Immature natural killer cell (primary cell): ENCODE results near the gene KRTAP10-9. TPM values are rescaled to one million over a fixed set of nuclear protein-coding genes. Genes with fewer than 3 reads are reported as not detected.
"Not testable (repeated sequence)": the region's sequence is repeated elsewhere in the genome, so short reads cannot be mapped to it uniquely, and the experiment has no call there.

Experiments
- DNase-seq, 3 donors: peaks; one replicate each; pipeline ENCODE4 v3.0.0; 2022; ENCODE audit warnings: mixed read lengths in 1 of 3
- H3K27ac Mint-ChIP-seq, 6 donors: one replicate each; pipeline ENCODE4 v1.8.0; 2020; ENCODE audit warnings: mixed read lengths in 6 of 6, mild to moderate bottlenecking in 5 of 6, inconsistent platforms in 4 of 6, moderate library complexity in 3 of 6
- H3K27me3 Mint-ChIP-seq, 3 donors: one replicate each; pipeline ENCODE4 v1.8.0; 2020 to 2021; ENCODE audit warnings: low read depth in 3 of 3, mild to moderate bottlenecking in 3 of 3, mixed read lengths in 3 of 3, moderate library complexity in 3 of 3, inconsistent platforms in 1 of 3
- H3K36me3 Mint-ChIP-seq, 3 donors: one replicate each; pipeline ENCODE4 v1.8.0; 2020; ENCODE audit warnings: mixed read lengths in 3 of 3, inconsistent platforms in 2 of 3, mild to moderate bottlenecking in 2 of 3
- H3K4me1 Mint-ChIP-seq, 2 donors: one replicate each; pipeline ENCODE4 v1.8.0; 2020; ENCODE audit warnings: inconsistent platforms in 2 of 2, mild to moderate bottlenecking in 2 of 2, mixed read lengths in 2 of 2, moderate library complexity in 1 of 2
- H3K4me3 Mint-ChIP-seq, 5 donors: one replicate each; pipeline ENCODE4 v1.8.0; 2020; ENCODE audit warnings: mild to moderate bottlenecking in 5 of 5, mixed read lengths in 5 of 5, inconsistent platforms in 3 of 5, moderate library complexity in 3 of 5
- H3K9me3 Mint-ChIP-seq, 6 donors: one replicate each; pipeline ENCODE4 v1.8.0; 2020; ENCODE audit warnings: mild to moderate bottlenecking in 6 of 6, mixed read lengths in 6 of 6, inconsistent platforms in 4 of 6, moderate library complexity in 3 of 6
- polyA plus RNA-seq, 3 donors: library from polyadenylated mRNA; unstranded; fragments of 300-500 nt; fragmentation: Illumina TruSeq; gene quantifications; one replicate each; pipeline ENCODE4 v1.2.3, GENCODE V29; 2021

The KRTAP10-9 gene
- polyA plus RNA-seq, 3 donors from 2014 or later, result not detected

DNA sequence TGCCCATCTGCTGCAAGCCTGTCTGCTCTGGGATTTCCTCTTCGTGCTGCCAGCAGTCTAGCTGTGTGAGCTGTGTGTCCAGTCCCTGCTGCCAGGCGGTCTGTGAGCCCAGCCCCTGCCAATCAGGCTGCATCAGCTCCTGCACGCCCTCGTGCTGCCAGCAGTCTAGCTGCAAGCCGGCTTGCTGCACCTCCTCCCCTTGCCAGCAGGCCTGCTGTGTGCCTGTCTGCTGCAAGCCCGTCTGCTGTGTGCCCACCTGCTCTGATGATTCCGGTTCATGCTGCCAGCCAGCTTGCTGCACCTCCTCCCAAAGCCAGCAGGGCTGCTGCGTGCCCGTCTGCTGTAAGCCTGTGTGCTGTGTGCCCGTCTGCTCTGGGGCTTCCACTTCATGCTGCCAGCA, 25.8 kb upstream of the KRTAP10-9 start:
- H3K4me3 Mint-ChIP-seq, H3K27ac Mint-ChIP-seq, DNase-seq, H3K4me1 Mint-ChIP-seq, H3K9me3 Mint-ChIP-seq, H3K36me3 Mint-ChIP-seq: not testable (repeated sequence)
- peaks cover 0 to 20% (median 4%) of the 10 kb centered on the region in 3 donors for H3K27me3 Mint-ChIP-seq

DNA sequence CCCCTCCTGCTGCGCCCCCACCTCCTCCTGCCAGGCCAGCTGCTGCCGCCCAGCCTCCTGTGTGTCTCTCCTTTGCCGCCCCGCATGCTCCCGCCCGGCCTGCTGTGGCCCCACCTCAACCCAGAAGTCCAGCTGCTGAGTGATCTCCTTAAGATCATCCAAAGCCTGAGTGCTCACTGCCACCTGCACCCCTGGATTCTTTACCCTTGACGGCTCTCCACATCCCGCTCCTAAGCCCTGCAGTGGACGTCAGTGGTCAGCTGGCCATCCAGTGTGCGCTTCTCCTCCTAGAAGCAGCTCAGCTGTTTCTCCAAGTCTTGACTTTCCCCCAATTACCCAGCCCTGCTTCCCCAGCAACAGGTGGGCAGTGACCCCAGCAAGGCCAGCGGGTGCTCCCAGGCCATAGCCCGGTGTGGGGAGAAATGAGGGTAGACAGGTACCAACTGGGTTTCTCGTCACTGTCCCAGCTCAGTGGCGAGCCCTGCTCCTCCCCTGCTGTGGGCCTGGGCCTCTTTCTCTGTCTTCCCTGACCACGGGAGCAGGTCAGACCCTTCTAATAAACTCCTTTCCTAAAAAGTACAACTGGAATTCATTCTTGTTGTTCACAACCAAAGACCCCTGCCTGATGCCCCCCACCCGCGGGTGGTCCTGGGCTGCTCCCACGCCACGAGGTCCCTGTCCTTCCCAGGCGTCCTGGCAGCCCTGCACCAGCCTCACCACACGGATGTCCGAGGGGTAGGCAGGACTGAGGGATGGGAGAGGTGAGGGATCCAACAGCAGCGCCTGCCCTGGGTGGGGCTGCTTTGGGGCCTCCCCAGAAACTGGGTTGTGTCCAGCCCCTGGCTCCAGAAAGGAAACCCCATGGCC, 25.1 kb upstream of the KRTAP10-9 start:
- H3K27ac Mint-ChIP-seq, result no peak overlapping the region
- no peak for DNase-seq
- no peaks in the 10 kb centered on the region for H3K4me1 Mint-ChIP-seq
- no peak overlapping the region for H3K4me3 Mint-ChIP-seq
- H3K9me3 Mint-ChIP-seq, result peaks cover 0 to 7% (median under 1%) of the 10 kb centered on the region in 6 donors
- H3K27me3 Mint-ChIP-seq, result peaks cover 0 to 25% (median 4%) of the 10 kb centered on the region in 3 donors
- peaks cover 0 to 6% (median 0%) of the 10 kb centered on the region in 3 donors for H3K36me3 Mint-ChIP-seq

DNA sequence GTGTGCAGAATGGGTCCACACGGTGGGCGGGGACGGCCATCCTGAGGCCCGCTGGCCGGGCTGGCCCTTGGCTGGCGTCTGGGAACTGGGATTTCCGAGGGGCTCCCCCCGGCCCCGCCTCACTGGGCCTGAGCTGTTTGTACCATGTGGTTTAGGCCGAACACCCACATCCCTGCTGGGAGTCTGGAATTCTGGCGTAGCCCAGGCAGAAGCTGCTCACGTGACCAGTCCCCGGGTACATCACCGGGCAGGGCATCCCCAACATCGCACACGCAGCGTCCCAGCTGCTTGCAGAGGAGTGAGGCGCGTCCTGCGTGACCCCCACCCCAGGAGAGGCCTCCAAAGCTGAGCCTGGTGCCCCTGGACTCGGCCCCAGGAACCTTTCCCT, 24.4 kb upstream of the KRTAP10-9 start:
- Mint-ChIP-seq H3K36me3 (peaks cover 0 to 6% (median 0%) of the 10 kb centered on the region in 3 donors), H3K4me1 (no peaks in the 10 kb centered on the region), H3K27me3 (peaks cover 0 to 25% (median 5%) of the 10 kb centered on the region in 3 donors), H3K9me3 (peaks cover 0 to 7% (median under 1%) of the 10 kb centered on the region in 6 donors), H3K27ac (no peak overlapping the region), H3K4me3 (no peak overlapping the region)
- DNase-seq, result no peak

DNA sequence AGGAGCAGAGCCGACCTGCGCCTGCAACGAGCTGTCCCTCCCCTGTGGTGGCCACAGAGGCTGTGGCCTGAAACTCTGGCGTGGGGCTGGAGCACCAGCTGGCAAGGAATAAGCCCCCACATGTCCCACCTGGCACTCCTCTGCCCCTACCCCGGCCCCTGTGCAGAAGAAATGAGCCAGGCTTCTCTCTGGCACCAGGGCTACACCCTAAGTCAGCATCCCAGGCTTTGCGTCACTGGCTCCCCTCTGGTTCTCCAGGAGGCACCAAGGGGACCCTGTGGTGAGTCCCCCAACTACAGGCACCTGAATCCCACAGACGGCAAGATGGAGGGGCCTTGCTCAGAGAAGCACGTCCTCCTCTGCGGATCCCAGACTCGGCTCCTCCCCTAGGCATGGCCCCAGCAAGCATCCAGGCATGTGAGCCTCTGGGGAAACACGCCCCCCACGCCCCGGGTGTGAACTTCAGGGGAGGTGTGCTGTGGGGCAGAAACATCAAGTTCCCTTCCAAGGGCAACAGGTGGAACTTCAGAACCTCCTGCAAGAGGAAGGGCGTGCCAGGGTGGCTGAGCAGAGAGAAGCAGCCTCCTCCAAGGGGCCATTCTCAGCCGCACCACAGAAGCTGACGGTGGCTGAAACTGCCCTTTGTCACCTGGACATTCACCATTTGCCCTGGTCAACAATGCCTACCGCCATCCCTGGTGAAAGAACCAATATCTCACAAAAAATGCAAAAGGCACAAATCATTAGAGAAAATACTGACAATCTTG, 23.6 kb upstream of the KRTAP10-9 start:
- no peak overlapping the region for H3K27ac Mint-ChIP-seq
- peaks cover 0 to 6% (median under 1%) of the 10 kb centered on the region in 6 donors for H3K9me3 Mint-ChIP-seq

DNA sequence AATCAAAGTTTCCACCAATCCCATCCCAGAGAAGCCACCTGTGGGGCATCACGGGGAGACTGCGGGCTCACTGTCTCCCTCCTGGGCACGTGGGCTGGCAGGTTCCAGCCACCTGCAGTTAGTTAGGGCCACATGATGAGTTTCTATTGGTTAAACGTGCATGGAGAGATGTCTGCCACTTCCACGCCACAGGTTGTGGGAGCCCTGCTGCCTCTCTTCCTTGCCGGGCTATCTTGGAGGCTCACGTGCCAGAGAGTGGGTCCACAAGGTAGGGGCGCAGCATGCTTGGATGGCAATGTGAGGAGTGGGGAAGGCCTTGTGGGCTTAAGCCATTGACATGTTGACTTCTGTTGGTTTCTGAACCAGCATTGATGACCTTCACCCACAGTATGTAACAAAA, 23.0 kb upstream of the KRTAP10-9 start:
- H3K36me3 Mint-ChIP-seq, result peaks cover 0 to 2% (median 2%) of the 10 kb centered on the region in 3 donors
- DNase-seq, result no peak
- no peak overlapping the region for H3K4me3 Mint-ChIP-seq
- no peaks in the 10 kb centered on the region for H3K4me1 Mint-ChIP-seq
- no peak overlapping the region for H3K27ac Mint-ChIP-seq
- peaks cover under 1 to 3% (median 2%) of the 10 kb centered on the region in 6 donors for H3K9me3 Mint-ChIP-seq
- H3K27me3 Mint-ChIP-seq, result peaks cover 0 to 23% (median 3%) of the 10 kb centered on the region in 3 donors

More for the DNA sequence above, 23.6 kb upstream of the KRTAP10-9 start:
- Mint-ChIP-seq H3K27me3 (peaks cover 0 to 25% (median 5%) of the 10 kb centered on the region in 3 donors), H3K36me3 (peaks cover 0 to 6% (median 0%) of the 10 kb centered on the region in 3 donors), H3K4me1 (no peaks in the 10 kb centered on the region), H3K4me3 (no peak overlapping the region)
- DNase-seq, result no peak

DNA sequence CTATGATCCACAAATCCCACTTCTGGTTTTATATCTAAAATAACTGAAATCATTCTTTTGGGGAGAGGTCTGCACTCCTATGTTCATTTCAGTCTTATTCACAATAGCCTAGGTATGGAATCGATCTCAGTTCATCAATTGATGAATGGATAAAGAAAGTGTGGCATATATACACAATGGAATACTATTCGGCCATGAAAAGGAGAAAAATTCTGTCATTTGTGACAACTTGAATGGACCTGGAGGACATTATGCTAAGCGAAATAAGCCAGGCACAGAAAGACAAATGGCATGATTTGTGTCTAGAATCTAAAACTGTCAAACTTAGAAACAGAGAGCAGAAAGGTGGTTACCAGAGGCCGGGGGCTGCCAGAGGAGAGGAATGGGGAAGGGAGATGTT, 20.4 kb upstream of the KRTAP10-9 start:
- peaks cover 1 to 28% (median 21%) of the 10 kb centered on the region in 6 donors for H3K9me3 Mint-ChIP-seq
- H3K4me3 Mint-ChIP-seq, result no peak overlapping the region
- no peaks in the 10 kb centered on the region for H3K4me1 Mint-ChIP-seq
- peaks cover 12 to 20% (median 17%) of the 10 kb centered on the region in 3 donors for H3K36me3 Mint-ChIP-seq
- no peak overlapping the region for H3K27ac Mint-ChIP-seq
- H3K27me3 Mint-ChIP-seq, result peaks cover 0 to 19% (median 3%) of the 10 kb centered on the region in 3 donors
- DNase-seq, result no peak

DNA sequence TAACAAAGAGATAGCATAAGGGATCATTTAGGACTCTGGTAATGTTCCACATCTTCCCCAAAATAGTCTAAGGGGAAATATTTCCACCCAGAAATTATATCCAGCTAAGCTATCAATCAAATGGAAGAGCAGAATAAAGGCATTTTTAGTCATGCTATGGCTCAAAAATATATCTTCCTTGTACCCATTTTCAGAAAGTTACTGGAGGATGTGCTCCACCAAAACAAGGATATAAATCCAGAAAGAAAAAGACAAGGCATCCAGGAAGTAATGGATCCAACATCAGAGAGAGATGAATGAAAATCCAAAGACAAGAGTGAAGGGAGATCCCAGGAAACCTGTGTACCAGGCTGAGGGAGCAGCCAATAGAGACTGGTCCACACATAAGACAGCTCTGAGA, 17.7 kb upstream of the KRTAP10-9 start:
- H3K4me3 Mint-ChIP-seq, result no peak overlapping the region
- H3K27ac Mint-ChIP-seq, result peak overlapping the region in 1 of 6 donors; percentile 28
- DNase-seq, result no peak
- peaks cover 0 to 5% of the 10 kb centered on the region in 2 donors for H3K4me1 Mint-ChIP-seq
- peaks cover 15 to 21% (median 18%) of the 10 kb centered on the region in 3 donors for H3K36me3 Mint-ChIP-seq
- H3K9me3 Mint-ChIP-seq, result peaks cover 6 to 28% (median 24%) of the 10 kb centered on the region in 6 donors
- peaks cover 2 to 19% (median 3%) of the 10 kb centered on the region in 3 donors for H3K27me3 Mint-ChIP-seq

DNA sequence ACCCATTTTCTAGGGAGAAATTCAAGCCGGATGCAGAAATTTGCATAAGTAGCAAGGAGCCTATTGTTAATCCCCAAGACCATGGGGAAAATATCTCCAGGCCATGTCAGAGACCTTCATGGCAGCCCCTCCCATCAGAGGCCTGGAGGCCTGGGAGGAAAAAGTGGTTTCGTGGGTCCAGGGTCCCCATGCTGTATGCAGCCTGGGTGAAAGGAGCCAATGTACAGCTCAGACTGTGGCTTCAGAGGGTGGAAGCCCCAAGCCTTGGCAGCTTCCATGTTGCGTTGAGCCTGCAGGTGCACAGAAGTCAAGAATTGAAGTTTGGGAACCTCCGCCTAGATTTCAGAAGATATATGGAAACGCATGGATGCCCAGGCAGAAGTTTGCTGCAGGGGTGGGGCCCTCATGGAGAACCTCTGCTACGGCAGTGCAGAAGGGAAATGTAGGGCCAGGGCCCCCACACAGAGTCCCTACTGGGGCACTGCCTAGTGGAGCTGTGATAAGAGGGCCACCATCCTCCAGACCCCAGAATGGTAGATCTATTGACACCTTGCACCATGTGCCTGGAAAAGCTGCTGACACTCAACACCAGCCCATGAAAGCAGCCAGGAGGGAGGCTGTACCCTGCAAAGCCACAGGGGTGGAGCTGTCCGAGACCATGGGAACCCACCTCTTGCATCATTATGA, 16.6 kb upstream of the KRTAP10-9 start:
- H3K4me1 Mint-ChIP-seq, result not testable (repeated sequence)
- H3K9me3 Mint-ChIP-seq, result peaks cover 6 to 28% (median 24%) of the 10 kb centered on the region in 6 donors
- peaks cover 2 to 11% (median 2%) of the 10 kb centered on the region in 3 donors for H3K27me3 Mint-ChIP-seq

DNA sequence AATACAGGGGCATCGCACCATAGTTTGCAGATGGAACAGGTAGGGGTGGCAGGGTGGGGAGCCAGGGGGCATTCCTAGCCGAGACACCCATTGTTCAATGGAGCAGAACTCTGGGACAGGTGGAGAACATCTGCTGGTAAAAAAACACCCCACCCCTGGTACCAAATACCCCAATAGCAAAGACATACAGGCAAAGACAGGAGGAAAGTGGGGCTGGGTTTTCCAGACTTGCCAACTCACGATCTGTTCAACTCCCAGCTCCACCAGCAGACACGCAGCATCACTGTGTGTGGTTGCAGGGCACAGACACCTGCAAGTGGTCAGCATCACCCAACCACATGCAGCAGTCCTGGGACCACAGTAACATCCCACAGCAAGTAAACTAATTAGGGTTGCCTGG, 15.3 kb upstream of the KRTAP10-9 start:
- Mint-ChIP-seq H3K9me3 (peaks cover 6 to 28% (median 24%) of the 10 kb centered on the region in 6 donors), H3K4me3 (no peak overlapping the region), H3K27ac (no peak overlapping the region), H3K27me3 (peaks cover under 1 to 2% (median 2%) of the 10 kb centered on the region in 3 donors), H3K36me3 (peaks cover 15 to 21% (median 18%) of the 10 kb centered on the region in 3 donors), H3K4me1 (peaks cover 0 to 5% of the 10 kb centered on the region in 2 donors)
- DNase-seq, result no peak

More for the DNA sequence above, 16.6 kb upstream of the KRTAP10-9 start:
- not testable (repeated sequence) for DNase-seq, H3K27ac Mint-ChIP-seq, H3K4me3 Mint-ChIP-seq
- H3K36me3 Mint-ChIP-seq, result peaks cover 15 to 21% (median 18%) of the 10 kb centered on the region in 3 donors

DNA sequence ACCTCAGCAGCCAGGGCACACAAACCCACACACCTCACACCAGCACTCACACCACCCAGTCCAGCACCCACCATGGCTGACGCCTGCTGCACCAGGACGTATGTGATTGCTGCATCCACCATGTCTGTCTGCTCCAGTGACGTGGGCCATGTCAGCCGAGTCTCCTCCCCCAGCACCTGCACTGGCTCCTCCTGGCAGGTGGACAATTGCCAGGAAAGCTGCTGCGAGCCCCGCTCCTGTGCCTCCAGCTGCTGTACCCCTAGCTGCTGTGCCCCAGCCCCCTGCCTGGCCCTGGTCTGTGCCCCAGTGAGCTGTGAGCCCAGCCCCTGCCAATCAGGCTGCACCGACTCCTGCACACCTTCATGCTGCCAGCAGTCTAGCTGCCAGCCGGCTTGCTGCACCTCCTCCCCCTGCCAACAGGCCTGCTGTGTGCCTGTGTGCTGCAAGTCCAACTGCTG, 14.8 kb upstream of the KRTAP10-9 start, which contains the start of gene KRTAP10-8:
KRTAP10-8 (plus strand) TSS at position 51 of the 458 bp plus-strand sequence; CDS start at position 73, 22 bp downstream.
- Mint-ChIP-seq H3K27ac (no peak within 1 kb of the TSS), H3K27me3 (peaks cover 0 to 4% (median 2%) of the 10 kb centered on the region in 3 donors), H3K9me3 (peaks cover 6 to 28% (median 24%) of the 10 kb centered on the region in 6 donors), H3K4me3 (no peak within 1 kb of the TSS), H3K4me1 (peaks cover 0 to 5% of the 10 kb centered on the region in 2 donors), H3K36me3 (peaks cover 15 to 21% (median 18%) of the 10 kb centered on the region in 3 donors)
- DNase-seq, result peak in 1 of 3 donors; percentile 9

DNA sequence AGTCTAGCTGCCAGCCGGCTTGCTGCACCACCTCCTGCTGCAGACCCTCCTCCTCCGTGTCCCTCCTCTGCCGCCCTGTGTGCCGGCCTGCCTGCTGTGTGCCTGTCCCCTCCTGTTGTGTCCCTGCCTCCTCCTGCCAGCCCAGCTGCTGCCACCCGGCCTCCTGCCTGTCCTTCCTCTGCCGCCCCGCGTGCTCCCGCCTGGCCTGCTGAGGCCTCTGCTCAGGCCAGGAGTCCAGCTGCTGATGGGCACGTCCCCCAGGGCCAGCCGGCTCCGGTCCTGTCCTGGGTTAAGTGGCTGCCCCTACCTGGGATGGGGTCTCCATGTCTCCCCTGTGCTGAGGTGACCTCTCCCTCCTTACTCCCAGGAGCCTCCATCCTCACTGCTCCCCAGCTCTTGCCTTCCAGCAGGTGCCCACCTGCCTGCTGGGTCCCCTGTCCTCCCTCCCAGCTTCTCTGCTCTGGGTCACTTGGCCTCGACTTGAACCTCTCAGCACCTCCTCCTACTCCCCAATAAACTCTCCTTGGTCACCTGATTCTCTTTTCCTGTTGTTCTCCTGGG, 14.1 kb upstream of the KRTAP10-9 start:
- no peak for DNase-seq
- Mint-ChIP-seq H3K27me3 (peaks cover 0 to 2% (median 2%) of the 10 kb centered on the region in 3 donors), H3K36me3 (peaks cover 15 to 21% (median 18%) of the 10 kb centered on the region in 3 donors), H3K9me3 (peaks cover 6 to 28% (median 24%) of the 10 kb centered on the region in 6 donors), H3K4me1 (peaks cover 6 to 11% of the 10 kb centered on the region in 2 donors), H3K27ac (no peak overlapping the region), H3K4me3 (peak overlapping the region in 1 of 5 donors; percentile 49)

DNA sequence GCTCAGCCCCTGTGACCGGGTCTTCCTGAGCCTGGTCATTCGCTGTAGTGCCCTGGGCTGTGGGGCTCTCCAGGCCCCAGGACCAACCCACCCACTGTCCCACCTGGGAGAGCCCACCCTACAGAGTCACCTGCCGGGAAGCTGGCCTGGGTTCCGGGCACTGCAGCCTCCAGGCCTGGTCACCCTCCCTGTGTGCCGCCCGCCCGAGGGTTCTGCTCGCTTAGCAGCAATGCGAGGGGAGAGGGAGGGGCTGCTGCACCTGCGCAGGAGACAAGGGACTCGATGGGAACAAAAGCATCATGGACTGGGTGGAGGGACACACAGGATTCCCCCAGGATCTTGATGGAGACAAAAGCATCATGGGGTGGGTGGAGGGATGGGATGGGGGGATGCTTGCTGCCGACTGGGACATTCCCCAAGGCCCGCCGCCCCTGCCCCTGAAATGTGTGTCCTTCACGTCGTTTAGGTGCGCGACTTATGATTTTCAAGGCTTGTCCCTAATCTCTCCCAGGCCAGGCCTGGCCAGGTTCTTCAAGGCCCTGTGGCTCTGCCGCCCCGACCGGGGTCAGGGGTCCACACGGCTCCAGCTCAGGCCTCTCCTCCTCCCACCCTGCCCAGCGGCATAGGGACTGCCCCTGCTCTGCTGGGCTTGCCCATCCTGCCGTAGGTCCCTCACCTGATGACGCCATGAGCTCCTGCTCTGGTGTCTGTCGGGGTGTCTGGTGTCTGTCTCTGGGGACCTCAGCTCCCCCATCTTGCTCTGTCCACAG, 13.3 kb upstream of the KRTAP10-9 start:
- H3K27ac Mint-ChIP-seq, result no peak overlapping the region
- peaks cover 14 to 20% of the 10 kb centered on the region in 2 donors for H3K4me1 Mint-ChIP-seq
- no peak overlapping the region for H3K4me3 Mint-ChIP-seq
- no peak for DNase-seq
- peaks cover 15 to 21% (median 18%) of the 10 kb centered on the region in 3 donors for H3K36me3 Mint-ChIP-seq
- peaks cover 0 to 2% (median 2%) of the 10 kb centered on the region in 3 donors for H3K27me3 Mint-ChIP-seq
- H3K9me3 Mint-ChIP-seq, result peaks cover 6 to 28% (median 24%) of the 10 kb centered on the region in 6 donors
